Stimulated activated CD8-positive, alpha-beta memory T cell treated with anti-CD3 and anti-CD28 coated beads, Interleukin-2, amount 100 ng/mL, for 1 hour (primary cell): ENCODE results near the gene GRK2.
"Not testable (repeated sequence)": the region's sequence is repeated elsewhere in the genome, so short reads cannot be mapped to it uniquely, and the experiment has no call there.

Experiments used
- DNase-seq, 2 donors: peaks; one replicate each; pipeline ENCODE4 v3.0.0-alpha.2; 2020; ENCODE audit warnings: low read depth in 2 of 2

The GRK2 gene

DNA sequence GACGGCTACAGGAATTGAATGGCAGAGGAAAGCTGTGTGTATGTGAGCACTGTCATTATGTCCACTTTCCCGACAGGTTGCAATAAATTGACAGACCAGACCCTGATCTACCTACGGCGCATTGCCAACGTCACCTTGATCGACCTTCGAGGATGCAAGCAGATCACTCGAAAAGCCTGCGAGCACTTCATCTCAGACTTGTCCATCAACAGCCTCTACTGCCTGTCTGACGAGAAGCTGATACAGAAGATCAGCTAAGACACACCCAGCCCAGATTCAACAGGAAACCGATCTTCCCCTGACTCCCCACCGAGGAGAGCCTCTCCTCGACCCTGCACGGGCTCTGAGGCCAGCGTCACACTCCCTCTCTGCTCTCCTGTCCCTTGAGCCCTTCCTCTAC, 11.5 kb upstream of the GRK2 start:
- DNase-seq = no peak

DNA sequence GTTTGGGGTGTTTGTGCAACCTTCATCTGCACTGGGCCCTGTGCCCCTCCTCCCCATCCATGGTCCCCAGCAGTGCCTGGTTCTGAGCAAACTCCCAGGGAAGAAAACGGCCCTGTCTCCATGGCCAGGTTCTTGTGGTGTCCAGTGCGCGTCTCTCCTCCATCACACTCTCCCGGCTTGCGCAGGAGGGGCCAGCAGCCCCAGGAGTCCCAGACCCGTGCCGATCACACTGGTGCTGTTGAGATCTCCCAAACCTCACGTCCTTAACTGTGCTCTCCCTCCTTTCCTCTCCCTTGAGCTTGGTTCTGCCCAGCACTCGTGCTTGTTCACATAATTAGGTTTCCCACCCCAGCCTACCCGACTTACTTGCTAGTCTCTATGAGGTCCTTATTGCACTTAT, 10.9 kb upstream of the GRK2 start:
- no peak for DNase-seq

DNA sequence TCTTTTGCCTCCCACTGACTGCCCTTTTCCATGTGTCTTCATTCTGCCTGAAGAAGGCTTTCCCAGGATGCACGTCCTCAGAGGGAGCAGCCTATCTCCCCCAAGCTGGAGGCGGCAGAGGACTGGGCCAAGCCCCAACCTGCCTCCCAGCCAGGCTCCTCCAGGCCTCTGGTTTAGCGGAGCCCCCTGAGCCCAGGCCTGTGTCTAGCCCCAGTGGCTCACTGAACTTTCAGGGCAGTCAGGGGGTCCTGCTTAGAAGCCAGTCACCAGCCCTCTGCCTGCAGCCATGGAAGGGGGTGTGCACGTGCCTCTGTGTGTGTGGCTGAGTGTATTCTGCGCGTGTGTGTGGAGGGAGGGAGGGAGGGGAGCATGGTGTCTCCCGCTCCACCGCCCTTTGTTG, 10.4 kb upstream of the GRK2 start:
- no peak for DNase-seq

DNA sequence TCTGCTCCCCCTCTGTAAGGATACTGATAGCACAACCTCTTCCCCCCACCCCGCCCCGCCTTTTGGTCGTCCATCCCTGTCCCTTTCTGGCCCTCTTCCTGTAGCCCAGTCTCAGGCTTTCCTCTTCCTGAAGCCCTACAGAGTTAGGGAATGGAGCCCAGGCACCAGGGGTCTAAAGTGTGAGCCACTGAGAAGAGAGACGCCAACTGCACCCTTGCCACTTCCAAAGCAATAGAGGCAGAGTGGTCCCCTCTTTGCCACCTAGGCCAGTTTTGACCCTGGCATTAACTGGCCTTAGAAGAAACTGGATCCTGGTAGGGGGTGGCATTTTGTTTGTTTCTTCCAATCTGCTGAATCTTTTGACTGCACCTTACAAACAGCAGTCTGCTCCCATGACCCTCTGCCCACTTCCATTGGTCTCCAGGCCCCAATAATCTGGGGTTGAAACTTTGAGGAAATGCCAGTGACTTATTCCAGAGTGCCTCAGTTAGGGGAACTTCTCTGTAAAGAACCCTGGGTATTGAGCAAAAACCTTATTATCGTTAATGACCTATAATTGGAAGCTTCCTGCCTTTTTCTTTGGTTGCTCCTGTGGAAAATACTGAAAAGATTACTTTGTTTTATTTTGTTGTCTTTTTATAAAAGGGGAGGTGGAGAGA, 9.7 kb upstream of the GRK2 start:
- DNase-seq = no peak

DNA sequence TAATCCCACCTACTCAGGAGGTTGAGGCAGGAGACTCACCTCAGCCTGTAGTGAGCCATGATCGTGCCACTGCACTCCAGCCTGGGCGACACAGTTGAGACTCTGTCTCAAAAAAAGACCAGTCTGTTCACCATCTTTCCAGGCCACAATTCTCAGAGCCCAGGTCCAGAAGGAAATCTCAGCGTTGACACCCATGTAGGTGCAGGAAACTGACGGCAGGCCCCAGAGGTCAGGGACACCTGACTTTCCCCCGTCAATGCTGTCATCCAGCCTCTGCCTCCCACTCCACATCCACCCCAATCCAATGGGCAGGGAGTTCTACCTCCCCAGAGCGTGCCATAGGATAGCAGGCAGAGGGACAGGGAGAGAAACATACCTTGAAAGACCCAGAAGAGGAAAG, 5.9 kb upstream of the GRK2 start:
- DNase-seq = no peak

DNA sequence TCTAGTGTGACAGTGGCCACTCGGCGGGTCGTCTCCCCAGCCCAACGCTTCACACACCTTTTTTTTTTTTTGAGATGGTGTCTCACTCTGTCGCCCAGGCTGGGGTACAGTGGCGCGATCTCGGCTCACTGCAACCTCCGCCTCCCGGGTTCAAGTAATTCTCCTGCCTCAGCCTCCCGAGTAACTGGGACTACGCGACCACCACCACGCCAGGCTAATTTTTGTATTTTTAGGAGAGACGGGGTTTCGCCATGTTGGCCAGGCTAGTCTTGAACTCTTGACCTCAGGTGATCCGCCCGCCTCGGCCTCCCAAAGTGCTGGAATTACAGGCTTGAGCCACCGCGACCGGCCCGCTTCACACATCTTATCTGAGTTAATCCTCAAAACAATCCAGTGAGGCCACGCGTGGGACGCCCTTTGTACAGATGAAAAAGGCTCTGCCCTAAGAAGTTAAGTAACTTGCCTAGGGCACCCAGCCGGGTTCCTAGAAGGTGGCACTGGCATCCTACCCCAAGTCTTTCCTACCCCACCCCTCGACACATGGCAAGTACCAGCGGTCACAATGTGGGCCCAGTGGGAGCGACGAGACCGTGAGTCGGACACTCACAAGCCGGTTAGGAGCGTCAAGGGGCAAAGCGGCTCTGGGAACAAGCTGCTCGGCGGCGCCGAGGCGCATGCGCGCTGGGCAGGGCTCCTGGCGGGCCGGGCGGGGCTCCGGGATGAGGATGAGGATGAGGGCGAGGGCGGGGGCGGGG, 5.2 kb upstream of the GRK2 start:
- DNase-seq = not testable (repeated sequence)

DNA sequence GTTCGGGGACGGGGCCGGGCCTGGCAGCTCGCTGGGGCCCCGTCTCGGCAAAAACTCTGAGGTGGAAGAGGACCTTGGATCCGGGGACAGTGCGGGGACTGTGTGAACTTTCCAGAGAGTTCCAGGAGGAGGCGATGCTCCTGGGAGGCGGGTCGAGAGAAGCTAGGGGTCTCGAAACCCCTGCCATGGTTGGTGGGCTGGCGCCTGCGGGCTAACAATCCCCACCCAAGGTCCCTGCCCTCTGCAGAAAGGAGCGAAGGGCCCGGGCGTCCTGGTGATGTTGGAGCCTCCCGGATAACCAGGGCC, 4.7 kb upstream of the GRK2 start:
- no peak for DNase-seq

DNA sequence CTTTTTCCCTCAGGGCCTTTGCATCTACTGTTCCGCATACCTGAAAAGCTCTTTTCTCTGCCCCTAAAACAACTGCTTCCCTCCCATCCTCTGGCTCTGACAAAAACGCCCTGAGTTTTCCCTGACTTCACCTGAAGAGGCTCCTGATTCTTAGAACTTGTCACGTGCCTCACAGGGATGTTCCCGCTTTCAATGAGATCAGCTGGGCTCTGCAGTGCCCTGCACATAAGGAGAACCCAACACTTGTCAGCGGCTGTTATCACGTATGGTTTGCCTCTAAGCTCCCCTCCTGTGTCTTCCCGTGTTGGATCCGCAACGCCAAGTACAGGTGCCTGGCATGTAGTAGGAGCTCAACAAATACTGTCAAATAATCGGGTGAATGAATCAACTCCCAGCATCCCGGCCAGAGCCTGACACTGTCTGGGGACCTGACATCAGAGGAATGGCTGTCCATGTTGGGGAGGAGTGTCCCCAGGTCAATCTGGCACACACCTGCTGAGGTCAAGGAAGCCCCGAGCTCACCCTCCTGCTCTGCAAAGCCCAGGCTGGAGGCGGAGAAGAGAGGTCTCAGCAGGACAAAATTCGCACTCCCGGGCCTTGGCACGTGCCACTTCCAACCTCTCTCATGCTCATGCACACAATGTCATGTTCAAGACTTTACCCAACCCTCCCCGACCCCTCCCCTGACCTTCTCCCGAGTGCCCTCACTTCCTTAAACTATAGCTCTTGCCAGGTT, 4.2 kb upstream of the GRK2 start:
- DNase-seq = no peak

DNA sequence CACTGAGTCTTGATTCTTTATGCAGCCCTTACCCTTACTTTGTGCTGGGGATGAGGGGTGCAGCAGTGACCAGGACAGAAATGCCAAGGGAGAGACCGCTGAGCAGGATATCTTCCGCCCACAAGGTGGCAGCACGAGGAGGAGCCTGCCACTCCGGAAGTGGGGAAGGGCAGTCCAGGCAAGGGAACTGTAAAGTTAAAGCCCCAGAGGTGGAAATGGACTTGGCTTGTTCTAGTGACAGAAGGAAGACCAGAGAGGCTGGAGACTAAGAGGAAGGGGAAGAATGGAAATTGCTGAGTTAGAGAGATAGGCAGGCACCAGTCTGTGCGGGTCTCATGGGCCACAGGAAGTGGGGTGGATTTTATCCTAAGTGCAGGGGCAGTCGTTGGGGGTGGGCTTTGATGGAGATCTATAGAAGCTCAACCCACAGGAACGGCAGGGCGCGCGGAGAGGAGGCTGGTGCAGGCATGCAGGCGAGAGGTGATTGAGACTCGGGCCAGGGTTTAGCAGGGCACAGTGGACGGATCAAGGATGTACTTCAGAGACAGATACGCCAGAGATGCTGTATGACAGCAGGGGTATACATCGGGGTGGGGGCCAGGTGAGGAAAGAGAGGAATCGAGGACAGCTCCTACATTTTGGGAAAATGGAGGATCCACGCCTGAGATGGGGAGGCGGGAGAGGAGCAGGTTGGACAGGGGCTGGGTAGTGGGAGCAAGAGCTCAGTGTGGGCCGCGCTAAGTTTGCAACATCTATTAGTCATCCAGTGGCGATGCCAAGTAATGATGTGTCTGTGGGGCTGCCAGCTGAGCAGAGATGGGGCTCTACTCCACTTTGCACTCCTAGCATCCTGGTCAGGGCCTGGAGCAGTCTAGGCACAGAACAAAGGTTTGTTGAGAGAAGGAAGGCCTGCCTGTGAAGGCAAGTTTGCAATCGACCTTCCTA, 3.3 kb upstream of the GRK2 start:
- no peak for DNase-seq

DNA sequence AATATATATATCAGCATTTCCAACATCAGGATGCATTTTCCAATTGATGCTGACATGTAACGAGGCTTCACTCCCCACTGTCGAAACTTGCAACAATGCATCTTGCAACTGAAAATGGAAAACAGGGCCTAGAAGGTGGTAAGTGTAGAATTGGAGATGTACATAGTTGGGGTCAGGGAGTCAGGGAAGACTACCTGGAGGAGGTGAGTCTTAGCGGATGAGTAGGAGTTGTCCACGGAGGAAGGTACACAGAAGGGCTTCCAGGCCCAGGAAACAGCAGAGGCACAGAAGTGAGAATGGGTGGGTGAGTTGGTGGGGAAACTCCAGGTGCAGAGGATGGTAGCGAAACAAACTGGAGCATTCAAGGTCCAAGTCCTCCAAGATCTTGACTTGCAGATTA, 2.0 kb upstream of the GRK2 start:
- no peak for DNase-seq

DNA sequence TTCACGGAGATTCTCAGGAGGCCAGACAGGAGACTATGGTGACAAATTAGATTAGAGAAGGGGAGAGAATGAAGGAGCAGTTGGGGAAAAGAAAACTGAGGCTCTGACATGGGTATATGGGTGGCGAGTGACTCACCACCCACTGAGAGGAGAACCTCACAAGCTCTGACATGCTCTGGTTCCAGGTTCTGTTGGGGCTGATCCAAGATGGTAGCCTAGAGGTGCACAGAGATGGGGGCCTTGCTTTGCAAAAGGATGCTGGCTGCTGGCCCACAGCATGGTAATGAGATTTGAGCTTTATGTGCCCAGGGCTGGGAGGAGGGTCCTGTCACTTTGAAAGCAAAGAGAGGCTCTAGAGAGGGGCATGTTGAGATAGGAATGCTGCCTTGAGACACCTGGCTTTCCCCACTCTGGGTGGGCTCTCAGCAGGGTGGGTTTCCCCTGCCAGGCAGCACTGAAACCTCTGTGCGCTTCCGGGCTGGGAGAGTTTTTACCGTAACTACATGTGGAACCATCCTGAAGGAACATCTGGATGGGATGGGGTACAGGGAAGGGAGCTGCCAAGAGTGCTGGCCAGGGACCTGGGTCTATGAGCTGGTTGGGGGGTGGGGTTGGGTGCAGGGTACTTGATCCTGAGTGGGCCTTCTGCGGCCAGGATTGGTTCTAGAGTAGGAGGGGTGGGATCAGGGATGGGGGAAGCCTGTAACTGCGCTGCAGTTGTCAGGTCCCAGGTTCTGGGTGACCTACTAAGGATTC, 1.2 kb upstream of the GRK2 start:
- no peak for DNase-seq

DNA sequence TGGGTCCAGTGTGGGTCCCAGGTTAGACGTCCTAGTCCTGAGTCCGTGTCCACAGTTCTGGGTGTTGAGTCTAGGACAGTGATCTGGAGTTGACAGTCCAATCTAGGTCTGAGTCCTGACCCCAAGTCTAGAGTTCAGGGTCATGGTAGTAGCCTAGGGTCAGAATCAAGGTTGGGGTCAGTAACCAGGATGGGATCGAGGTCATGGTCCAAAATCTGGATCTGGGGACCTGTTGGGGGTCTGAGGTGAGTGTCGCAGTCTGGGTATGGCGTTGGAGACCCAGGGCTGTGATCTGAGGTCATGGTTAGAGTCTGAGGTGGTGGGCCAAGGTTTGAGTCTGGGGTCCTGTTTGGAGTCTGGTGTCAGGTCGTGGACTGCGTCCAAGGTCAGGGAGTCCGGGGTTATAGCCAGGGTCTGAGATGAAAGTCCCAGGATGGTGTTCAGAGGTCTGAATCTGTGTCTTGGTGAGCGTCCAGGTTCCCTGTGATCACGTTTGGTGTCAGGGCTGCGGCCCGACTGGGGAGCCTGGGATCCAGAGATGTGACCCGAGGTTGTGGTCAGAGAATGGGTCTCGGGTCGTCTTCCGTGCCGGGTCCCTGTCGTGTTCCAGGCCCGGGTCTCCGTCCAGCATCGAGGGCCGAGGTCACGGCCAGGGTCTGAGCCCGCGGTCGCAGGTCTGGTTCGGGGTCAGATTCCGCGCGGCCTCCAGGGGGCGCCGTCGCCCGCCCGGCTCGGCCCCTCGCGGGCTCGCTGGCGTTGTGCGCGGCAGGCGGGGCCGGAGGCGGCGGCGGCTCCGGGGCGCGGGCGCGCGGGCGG, 432 bp upstream of the GRK2 start:
- DNase-seq = peak in 1 of 2 donors; percentile 60

DNA sequence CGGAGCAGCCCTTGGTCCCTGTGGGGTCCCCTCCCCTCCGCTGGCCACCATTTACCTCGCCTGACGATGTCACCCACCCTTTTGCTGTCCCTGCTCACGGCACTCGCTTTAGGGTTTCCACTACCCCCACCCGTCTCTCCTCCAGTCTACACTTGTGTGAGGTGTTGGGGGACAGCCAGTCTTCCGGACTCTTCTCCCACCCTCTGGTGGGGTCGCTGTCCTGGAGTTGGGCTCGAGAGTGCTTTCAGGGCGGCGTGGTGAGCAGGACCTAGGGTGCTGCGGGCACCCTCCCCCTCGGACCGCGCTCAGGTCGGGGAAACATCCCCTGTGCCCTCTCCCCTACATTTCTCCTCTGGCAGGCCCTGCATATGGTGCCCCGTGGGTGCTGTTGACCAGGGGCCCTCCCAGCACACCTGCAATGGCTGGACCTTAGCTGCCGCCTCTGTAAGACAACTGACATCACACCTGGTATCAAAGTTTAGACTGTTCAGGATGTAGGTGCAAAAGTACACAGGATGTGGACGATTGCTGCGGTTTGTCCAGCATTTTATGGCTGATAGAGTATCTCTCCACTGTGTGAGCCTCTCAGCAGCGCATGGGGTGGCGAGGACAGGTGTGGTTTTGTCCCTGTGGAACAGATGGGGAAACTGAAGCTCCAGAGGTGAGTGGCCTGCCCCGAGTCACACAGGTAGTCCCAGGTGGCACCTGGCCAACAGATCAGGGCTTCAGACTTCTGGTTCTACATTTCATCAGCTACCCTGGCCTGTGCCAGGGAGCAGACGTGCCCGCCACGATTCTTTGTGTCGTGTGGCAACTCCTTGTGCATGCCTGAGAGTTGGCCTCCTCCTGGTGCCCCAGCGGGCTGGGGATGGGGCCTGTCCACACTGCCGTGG, 1.2 kb downstream of the GRK2 start:
- no peak for DNase-seq

DNA sequence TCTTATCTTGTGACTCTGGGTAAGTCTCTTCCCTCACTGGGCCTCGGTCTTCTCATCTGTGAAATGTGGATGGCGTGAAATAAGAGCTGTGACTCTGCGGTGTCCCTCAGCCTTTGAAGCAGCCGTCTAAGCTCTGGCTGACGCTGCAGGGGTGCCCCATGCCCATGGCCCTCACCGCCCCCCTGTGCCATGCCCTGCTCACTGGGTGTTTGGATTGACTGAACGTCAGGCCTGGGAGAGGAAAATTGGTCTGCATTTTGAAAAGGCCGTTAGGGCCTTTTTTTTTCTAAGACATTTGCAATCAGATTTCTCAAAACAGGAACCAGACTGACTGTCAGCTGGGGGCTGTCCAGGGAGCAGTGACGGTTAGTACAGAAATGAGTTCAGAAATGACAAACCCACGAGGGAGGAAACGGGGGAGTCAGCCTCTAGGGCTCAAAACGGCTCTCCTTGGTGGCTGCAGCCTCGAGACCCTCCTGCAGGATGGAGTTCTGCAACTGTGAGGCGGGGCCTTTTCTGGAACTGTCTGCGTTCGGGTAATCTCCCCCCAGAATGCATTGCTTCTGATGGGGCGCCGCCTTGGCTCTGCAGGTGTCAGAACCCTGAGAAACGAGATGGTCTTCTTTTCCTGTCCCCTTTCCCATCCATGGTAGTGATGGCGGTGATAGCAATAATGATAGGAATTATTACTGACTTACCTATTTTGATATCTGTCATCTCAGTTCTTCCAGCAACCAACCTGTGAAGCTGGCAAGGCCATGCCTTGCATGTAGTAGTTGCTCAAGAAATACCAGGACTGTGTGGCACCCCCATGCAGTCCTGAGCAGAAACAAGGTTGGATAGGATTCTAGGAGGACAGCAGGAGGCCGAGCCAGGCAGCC, 2.0 kb downstream of the GRK2 start:
- DNase-seq = no peak

DNA sequence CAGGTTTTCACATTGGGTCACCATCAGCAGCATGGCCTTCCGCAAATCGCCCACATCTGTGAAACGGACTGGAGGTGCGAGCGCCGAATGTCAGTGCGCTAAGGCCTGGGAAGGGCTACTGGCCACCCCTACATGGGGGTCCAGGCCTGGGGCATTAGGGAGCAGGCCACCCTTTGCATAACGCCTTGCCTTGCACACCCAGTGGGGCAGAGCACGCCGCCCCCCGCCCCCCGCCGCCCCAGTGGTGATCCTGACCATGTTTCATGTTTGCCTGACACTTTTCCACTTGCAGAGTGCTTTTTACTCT, 2.6 kb downstream of the GRK2 start:
- no peak for DNase-seq

DNA sequence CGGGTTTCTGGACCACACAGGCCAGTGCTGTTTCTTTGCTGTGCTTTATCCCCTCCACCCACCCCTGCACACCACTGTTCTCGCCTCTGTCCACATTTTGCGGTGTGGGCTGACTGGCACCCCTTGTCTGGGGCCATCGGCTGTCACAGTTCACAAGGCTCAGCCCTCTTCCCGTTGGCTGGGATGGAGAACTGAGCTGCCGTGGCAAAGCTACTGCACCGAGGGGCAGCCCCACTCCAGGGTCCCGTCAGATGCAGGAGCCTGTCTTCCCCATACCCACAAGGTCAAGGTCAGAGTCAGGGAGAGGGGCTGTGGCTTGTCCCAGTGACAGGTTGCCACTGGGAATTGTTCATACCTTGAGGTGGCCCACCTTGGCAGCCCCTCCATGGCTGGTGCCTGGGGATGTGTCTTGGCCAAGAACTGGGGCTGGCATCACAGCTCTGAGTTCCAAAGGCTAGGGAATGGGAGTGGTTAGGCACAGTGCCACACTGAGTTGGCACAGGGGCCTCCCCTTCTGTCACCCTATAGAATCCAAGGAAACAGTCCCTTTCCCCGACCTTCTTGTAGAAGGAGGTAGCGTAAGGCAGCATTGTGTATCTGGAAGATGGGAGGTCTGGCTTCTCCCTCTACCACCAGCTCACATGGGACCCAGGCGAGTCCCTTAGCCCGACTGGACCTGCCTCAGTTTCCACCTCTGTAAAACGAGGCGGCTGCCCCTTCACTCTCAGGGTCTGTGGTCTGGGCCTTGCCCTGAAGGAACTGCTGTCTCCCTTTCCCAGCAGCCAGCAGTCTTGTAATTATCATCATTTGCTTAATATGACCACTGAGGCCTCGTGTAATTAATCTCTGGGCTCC, 3.4 kb downstream of the GRK2 start:
- DNase-seq = no peak
